GM19043 (cell line): Measurements from ENCODE around the gene CPLX1.
"Not testable (repeated sequence)": the region's sequence is repeated elsewhere in the genome, so short reads cannot be mapped to it uniquely, and the experiment has no call there.

Experiments used
- ATAC-seq: cut with Tn5 transposase; IDR thresholded peaks from one replicate; pipeline ENCODE4 v1.9.1; 2021; ENCODE audit warnings: low read depth; ENCODE audit not compliant: unreplicated experiment

CPLX1 gene

DNA sequence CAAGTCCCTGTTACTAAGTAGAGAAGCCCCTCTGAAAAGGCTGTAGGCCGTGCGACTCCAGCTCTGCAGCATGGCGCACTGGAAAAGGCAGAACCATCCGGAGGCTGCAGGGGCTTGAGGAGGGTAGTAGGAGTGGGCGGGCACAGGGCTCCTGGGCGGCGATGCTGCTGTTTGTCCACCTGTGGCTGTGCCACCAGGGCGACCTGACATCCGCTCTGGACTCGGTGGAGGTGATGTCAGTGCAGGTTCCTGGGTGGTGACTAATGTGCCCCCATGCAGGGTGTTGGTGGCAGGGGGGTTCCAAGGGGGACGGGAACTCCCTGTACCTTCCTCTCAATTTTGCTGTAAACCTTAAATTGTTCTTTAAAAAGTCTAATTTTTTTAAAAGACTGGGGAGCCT lies 62.0 kb downstream of the CPLX1 start:
- ATAC-seq: no peak

DNA sequence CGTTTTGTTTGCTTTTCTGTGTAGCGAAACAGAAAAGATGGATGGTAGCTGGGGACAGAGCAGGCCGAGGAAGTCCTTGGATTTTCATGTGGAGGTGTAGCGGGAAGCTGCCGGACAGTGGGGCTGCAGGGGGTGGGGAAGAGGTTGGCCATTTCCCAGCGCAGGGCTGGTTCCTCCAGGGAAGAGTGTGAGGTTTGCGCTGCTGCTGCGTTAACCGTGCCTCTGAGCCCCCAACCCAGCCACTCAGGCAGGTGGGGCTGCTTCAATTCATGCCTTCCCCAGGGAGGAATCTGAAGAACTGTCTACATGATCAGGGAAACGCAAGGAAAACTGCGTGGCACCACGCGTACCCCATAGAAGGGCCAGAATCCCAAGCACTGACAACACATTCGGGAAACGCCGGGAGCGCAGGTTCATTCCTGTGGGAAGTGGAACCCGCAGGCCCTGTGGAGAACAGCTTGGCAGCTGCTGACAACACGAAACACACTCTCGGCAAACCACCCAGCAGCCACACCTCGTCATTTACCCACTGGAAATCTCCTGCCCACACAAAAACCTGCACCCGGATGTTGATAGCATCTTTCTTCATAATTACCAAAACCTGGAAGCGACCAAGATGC lies 62.6 kb downstream of the CPLX1 start:
- no peak for ATAC-seq

DNA sequence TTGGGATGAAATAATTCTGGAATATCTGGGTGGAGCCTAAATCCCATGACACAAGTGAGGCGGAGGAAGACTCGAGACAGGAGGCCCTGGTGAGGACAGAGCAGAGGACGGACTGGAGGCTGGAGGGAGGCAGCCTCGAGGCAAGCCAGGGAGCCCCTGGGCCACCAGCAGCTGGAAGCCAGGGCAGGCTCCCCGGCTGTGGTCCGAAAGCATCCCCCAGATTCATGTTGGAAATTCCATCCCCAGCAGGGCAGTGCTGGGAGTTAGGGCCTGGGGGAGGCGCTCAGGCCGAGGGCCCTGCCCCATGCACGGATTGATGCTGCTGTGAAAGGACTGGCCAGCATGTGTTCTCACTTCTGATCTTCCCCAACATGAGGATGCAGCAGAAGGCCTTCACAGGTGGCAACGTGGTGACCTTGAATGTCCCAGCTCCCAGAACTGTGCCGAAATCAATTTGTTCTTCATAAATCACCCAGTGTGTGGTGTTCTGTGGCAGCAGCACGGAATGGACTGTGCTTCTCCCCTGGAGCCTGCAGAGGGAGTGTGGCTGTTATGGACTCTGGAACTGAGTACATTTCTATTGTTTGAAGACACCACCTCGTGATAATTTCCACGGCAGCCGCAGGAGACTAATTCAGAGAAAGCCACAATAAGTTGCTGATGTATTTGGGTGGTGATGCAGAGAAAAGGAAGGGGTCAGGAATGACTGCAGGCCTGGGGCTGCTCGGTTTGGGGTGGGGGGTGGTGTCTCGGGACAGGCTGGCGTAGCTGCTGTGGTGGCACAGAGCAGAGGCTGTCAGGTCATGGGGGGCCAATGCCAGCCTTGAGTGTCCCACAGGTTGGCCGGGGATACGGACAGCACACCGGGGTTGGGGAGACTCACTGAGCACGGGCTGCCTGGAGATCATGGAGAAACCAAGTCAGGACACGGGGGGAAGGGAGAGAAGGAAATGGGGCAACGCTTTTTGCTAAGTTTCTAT lies 63.4 kb downstream of the CPLX1 start:
- ATAC-seq: no peak

DNA sequence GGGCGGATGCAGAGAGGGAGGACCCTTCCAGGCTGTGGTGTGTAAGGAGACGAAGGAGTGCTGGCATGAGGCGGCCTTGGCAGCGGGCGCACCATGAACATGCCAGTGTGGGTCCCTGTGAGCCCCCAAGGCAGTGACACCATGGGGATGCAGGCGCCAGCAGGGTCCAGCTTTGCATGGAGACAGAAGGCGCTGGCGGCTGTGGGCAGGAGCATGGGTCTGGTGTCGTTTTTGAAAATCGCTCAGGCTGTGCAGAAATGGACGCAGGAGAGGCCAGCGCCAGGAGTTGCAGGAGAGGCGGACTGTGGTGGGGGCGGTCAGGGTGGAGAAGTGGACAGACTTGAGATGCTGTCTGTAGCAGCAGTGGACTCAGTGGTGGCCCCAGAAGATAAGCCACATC lies 64.2 kb downstream of the CPLX1 start:
- no peak for ATAC-seq

DNA sequence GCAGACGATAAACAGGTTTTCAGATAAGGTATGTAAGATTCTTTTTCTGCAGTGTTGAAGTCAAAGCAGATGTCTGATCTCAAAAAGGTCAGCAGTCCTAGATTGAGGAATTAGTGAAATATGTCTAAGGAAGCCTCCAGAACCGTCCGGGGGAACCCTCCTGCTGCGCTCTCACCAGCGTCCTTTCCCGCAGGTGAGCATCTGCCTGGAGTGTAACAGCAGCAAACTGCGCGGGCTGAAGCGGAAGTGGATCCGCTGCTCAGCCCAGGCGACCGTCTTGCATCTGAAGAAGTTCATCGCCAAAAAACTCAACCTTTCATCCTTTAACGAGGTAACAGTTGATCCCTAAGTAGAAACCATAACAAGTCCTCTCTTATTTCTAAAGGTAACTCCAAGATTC lies 64.8 kb downstream of the CPLX1 start:
- ATAC-seq: no peak

DNA sequence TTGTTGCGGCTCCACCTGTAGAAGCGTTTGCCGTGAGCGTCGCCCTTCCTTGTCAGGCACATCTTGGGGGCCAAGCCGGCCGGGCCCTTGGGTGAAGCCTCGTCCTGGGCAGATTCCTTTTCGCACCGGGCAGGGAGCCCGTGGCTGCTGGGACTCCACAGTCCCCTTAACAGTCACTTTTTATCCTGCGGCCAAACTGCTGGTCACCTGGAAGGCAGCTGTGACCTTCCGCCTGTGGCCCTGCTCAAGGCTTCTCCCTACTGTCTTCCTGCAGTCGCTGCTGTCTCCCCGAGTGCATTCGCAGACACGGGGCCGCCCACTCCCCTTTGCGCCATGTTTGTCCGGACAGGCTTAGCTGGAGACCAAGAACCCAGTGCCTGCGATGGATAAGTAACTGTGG lies 65.3 kb downstream of the CPLX1 start:
- ATAC-seq: no peak

DNA sequence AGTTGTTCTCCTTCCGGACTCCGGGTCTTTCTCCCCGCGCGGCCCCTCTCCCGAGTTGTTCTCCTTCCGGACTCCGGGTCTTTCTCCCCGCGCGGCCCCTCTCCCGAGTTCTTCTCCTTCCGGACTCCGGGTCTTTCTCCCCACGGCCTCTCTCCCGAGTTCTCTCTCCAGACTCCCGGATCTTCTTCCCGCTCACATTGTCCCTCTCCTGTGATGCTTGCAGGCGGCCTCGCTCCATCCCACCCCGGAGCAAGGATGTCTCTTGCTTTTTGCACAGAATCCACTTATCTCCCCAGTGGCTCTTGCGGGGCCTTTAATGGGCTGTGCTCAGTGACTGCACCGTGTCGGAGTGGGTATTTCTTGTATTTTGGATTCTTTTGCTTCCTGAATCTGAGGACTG lies 66.1 kb downstream of the CPLX1 start:
- not testable (repeated sequence) for ATAC-seq

DNA sequence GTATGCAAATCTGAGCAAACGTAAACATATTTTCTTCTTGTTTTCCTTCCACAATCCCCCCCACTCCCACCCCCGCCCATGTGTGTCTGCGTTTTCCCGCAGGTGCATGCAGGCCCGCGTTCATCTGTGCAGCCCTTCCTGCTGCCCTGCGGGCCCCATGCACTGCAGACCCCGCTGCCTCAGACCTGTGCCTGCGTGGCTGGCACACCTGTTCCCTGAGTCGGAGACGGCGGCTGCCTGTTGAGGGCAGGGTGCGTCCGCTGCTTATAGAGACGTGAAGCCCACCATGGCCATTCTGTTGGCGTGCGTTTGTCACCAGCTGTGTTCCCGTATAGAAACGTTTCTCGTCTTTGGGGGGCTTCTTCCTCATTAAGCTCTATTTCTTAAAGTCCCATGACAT lies 68.8 kb downstream of the CPLX1 start:
- no peak for ATAC-seq

DNA sequence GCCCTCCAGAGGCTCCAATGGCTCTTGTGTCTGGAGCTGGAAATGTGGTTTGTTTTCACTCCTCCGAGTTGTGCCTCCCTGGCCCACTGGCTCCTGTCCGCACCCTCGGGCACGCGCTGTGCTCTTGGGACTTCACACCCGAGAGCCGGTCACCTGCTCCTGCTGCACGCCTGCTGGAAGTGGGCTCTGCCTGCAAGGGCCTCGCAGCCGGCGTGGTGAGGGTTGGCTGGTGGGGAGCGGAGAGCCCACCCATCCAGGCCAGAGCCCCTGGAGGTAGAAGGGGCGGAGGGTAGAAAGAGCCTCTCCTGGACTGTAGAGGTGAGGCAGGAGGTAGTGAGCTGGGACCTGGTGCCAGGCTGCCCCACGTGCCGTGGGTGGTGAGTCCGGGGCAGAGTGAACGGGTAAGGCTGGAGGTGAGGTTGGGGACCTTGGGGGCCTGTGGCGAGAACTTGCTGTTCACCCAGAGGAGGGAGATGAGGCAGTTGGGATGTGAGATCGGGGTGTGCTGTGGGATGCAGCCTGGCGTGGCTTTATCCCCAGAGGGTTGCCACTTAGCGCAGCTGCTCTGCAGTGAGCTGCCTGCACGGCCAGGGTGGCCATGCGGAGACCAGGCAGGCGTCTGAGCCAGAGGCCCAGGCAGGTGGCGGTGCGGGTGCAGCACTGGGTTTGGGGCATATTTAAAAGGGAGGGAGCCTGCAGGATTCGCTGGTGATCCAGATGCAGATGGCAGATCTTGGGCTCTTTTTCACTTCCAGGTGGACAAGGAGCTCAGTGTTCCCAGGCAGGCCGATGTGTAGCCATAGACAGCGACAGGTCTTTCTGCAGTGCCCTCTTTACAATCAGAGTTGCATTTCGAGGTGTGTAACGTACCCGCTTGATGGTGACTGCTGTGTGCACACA lies 71.5 kb downstream of the CPLX1 start:
- no peak for ATAC-seq

DNA sequence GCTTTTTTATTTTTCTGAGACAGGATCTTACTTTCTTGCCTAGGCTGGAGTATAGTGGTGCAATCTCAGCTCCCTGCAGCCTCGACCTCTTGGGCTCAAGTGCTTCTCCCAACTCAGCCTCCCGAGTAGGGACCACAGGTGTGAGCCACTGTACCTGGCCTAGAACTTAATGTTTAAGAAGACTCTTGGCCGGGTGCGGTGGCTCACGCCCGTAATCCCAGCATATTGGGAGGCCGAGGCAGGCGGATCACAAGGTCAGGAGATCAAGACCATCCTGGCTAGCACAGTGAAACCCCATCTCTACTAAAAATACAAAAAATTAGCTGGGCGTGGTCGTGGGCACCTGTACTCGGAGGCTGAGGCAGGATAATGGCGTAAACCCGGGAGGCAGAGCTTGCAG lies 72.7 kb downstream of the CPLX1 start:
- ATAC-seq: not testable (repeated sequence)

DNA sequence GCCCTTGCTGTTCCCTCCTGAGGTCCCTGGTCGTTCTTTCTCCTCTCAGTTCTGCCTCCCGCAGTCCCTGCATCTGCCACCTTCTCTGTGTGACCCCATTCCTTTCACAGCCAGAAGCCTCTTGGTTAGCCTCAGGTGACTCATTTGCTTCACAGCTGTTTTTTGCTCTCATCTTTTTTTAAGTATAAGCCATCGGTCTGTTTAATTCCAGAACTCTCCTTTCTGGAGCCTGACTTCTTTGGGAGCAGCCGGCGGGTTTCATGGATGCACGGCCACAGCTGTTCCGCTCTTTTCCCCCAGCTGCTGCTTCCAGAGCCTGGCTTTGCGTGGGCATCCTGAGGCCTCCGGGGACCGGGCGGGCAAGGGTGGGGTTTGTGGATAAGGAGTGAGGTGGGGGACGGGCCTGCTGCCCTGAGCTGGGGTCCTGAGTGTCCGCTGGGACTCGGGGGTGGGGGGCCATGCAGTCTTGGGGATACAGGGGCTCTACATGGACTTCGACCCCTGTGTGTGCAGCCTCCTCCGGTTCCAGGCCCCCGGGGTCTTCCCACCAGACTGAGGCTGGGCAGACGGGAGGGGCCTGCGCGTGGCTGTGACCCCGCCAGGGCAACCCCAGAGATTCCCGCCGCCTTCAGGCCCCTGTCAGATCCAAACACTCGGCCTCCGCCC lies 73.6 kb downstream of the CPLX1 start:
- ATAC-seq: no peak

DNA sequence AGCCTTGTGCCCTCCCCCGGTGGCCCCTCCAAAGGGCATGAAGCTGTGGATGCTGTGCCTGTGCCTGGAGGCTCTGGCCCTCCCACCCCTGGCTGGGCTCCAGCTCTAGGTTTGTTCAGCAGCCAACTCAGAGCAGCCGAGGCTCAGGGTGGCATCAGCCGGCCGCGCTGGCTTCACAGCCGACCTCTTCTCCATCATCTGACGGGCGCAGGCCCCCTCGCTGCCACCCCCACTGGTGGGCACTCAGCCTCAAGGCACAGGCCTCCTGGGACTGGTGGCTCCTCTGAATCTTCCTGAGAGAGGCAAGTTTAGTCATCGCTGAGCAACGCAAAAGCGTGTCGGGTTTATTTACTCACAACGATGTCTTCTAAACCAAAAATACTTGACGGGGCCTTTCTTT lies 74.3 kb downstream of the CPLX1 start:
- ATAC-seq: no peak

DNA sequence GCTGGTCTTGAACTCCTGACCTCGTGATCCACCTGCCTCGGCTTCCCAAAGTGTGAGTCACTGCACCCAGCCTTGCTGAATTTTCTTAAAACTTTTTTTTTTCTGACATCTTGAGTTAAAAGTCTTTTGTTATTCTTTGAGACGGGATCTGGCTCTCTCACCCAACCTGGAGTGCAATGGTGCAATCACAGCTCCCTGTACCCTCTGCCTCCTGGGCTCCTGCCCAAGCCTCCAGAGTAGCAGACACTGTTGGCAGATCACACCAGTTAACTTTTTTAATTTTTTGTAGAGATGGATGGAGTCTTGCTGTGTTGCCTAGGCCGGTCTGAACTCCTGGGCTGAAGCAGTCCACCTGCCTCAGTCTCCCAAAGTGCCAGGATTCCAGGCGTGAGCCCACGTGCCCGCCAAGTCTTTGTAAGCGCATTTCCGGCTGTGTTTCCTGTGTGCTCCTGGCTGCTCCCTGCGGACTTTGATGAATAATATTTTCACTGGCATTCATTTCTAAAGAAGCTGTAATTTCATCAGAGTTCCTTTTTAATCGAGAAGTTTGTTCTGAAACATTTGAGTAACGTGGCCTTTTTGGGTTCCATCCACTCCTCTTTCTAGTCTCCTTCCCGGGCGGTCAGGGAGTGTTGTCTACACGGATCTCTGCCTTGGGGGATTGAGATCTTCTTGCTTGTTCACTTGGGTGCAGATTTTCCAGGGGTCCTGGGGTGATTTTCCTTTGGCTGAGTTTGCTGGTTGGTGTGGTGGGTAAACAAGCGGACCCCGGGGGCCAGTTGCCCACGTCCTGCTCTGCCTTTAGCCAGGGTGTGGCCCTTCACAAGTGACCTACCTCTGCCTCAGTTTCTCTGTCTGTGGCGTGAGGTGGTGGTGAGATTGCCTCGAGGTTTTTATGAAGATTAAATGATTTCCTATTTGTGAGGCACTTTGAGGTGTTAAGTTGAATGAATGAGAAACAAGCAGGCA lies 75.9 kb downstream of the CPLX1 start:
- ATAC-seq: no peak

DNA sequence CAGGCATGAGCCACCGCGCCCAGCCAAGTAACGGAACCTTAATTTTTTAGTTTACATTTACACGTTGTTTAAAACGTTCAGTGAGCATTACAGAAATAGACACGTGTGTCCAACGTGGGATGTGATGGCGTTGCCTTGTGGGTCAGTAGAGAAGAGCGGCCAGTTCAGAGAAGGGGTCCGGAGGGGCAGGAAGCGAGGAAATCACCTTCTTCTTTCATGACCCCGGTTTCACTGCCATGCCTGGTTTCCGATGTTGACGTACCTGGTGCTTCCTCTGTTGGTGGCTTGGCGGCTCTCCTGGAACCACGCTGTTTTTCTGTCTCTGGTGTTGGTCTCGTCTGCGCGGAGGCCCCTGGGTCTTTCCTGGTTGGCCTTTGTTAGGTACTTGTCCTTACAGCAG lies 77.5 kb downstream of the CPLX1 start:
- no peak for ATAC-seq

DNA sequence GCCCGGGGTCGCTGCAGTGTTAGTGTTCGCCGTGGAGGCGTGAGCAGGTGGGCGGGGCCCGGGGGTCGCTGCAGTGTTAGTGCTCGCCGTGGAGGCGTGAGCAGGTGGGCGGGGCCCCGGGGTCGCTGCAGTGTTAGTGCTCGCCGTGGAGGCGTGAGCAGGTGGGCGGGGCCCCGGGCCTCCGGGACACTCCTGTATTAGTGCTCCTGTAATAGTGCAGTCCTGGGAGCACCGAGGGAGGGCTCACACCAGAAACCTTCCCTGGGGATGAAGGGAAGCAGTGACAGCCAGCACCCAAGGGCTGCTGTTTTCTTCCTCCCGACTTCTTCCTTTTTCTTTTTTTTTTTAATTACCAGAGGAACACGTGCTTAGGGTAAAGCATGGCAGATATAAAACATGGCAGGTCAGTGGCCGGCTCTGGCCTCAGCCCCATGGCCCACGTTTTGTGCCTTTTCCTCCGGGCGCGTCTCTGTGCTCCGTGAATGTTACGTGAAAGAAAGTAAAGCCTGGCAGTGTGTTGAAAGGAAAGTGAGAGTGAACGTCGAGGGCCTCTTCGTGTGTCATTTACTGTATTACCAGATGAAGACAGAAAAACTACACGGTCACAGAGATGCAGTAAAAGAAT lies 78.3 kb downstream of the CPLX1 start:
- ATAC-seq: no peak

DNA sequence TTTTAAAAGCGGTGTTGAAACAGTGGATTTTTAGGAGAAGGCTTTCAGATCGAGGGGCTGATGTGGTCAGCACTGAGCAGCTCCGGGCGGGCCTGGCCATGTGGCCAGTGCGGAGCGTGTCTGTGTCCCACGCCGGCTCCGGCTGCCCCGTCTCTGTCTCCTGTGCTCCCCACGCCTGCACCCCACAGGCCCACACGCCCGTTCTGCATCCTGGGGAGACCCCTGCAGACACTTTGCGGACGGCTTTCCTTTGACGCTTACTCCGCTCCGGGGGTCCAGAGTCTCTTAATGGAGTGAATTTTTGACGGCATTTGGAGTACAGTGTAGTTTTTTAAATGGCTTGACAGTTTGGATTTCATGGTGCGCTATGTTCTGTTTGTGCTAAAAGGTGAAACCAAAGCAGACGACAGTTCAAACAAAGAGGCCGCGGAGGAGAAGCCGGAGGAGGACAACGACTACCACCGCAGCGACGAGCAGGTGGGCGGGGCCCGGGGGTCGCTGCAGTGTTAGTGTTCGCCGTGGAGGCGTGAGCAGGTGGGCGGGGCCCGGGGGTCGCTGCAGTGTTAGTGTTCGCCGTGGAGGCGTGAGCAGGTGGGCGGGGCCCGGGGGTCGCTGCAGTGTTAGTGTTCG lies 81.6 kb downstream of the CPLX1 start:
- no peak for ATAC-seq

DNA sequence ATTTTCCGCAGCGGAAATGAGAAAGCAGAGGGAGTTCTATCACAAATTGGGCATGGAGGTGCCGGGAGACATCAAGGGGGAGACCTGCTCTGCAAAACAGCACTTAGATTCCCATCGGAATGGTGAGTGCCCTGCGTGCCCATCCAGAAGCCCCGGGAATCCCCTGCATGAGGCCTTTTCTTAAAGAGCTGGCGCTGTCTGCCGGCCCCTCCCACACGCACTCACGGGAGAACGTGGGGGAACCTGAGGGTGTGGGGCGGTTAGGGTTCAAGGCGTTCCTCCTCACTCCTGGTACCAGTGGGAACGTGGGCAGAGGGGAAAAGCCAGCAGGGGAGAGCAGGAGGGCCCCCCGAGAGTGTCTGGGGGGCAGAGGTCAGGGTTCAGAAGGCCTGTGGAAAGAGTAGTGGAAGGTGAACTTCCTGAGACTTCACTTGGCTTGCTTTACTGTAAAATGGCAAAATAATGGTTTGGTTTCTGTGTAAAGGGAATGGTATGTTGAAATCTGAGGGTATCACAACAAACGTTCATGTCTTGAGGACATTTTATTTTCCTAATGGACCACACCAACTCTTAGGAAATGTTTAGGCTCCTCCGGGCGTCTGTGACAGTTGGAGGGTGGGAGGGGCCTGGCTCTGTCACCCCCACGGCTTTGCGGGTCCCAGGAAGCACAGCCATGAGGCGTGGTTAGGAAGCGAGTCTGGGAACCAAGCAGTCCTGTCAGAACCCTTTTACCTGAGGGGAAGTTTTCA lies 82.3 kb downstream of the CPLX1 start:
- no peak for ATAC-seq
